Measurements from ENCODE around the gene STPG2.

DNA sequence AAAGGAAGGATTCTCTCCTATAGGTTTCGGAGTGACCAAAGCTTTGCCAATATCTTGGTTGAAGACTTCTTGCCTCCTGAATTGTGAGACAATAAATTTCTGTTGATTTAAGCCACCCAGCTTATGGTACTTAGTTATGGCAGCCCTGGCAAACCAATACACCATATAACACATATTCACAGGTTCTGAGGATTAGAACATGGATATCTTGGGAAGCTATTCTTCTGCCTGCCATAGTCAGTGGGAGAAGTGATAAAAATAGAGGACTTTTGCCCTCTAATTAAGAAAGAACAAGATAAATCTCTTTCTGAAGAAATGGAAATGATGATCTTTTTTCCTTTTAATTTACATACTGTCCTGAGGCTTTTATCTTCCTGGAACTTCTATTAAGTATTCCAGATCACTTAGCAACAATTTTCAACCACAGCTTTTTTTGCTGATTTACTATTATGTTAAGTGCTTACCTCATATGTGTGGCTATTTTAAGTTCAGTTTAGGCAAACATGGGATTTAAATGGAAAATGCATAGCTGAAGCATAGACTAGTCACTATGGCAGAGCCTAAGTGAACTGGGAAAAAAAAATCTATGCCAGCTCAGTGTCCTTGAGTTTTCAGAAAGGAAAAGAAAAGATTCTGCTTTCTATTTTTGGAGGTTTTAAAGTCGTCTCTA, 381.7 kb downstream of the STPG2 start:
- TF ChIP-seq, protein P1, sequence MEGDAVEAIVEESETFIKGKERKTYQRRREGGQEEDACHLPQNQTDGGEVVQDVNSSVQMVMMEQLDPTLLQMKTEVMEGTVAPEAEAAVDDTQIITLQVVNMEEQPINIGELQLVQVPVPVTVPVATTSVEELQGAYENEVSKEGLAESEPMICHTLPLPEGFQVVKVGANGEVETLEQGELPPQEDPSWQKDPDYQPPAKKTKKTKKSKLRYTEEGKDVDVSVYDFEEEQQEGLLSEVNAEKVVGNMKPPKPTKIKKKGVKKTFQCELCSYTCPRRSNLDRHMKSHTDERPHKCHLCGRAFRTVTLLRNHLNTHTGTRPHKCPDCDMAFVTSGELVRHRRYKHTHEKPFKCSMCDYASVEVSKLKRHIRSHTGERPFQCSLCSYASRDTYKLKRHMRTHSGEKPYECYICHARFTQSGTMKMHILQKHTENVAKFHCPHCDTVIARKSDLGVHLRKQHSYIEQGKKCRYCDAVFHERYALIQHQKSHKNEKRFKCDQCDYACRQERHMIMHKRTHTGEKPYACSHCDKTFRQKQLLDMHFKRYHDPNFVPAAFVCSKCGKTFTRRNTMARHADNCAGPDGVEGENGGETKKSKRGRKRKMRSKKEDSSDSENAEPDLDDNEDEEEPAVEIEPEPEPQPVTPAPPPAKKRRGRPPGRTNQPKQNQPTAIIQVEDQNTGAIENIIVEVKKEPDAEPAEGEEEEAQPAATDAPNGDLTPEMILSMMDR (IDR thresholded peaks at IDR 0.05; ENCODE audit: control extremely low read depth in 1 of 3, insufficient read depth in 1 of 3, low read depth in 1 of 3, low read length in 3 of 3): no peak
- TF ChIP-seq KDM1A (IDR thresholded peaks at IDR 0.05; ENCODE audit: borderline replicate concordance, low read length): no peak
- TF ChIP-seq, protein P2, sequence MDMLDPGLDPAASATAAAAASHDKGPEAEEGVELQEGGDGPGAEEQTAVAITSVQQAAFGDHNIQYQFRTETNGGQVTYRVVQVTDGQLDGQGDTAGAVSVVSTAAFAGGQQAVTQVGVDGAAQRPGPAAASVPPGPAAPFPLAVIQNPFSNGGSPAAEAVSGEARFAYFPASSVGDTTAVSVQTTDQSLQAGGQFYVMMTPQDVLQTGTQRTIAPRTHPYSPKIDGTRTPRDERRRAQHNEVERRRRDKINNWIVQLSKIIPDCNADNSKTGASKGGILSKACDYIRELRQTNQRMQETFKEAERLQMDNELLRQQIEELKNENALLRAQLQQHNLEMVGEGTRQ (IDR thresholded peaks at IDR 0.05; ENCODE audit: low read length): no peak
- no peak for TF ChIP-seq RXRA (IDR thresholded peaks at IDR 0.05; ENCODE audit: insufficient read depth, low read depth, low read length)
- TF ChIP-seq SP2 (IDR thresholded peaks at IDR 0.05; ENCODE audit: low read length): no peak
- TF ChIP-seq CHD1 (IDR thresholded peaks at IDR 0.05; ENCODE audit: low read depth, low read length): no peak
- no peak for TF ChIP-seq FOSL1 (IDR thresholded peaks at IDR 0.05; ENCODE audit: insufficient read depth, low read depth, low read length)
- no peak for TF ChIP-seq EZH2 (IDR thresholded peaks at IDR 0.05; ENCODE audit: low read depth, low read length, severe bottlenecking)
- TF ChIP-seq POLR2A (IDR thresholded peaks at IDR 0.05; ENCODE audit: control extremely low read depth in 1 of 2, low read depth in 2 of 2, low read length in 2 of 2): no peak

All from H1 (cell line).